Measurements from ENCODE around the gene CDKAL1. TPM values are rescaled to one million over a fixed set of nuclear protein-coding genes. Genes with fewer than 3 reads are reported as not detected.
A peak's percentile ranks its signal among the peaks of the same experiment; 100 is the strongest.

CDKAL1 gene
- total RNA-seq, 1 experiment from 2014 or later = 20.6 TPM

DNA sequence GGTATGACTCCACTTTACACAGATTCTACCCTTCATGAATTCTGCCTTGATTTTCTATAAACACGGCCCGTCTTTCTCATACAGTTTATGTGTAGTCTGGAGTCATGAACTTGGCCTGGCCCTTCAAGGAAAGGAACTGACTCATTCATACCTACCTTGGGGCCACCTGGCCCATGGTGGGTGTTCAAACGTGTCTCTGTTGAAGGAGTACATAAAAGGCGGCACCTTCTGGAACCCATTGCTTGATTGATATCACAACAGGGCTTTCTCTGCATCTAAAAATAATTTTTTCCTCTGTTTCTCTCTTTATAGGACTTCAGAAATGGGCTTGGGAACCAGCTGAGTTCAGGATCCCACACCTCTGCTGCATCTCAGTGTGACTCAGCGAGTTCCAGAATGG lies 696.3 kb downstream of the CDKAL1 start:
- no peaks in the 10 kb centered on the region for H3K27me3 Mint-ChIP-seq (ENCODE audit: low read depth)
- peak overlapping the region; percentile 30; the same call in 1 of the 2 replicates for H3K27ac Mint-ChIP-seq
- TF ChIP-seq ZNF232 (CRISPR knock-in tag; IDR thresholded peaks at IDR 0.05) = no peak
- ChIA-PET CTCF (no interaction called here), POLR2A (no interaction called here)
- no peak for DNase-seq (ENCODE audit: low spot score)
- no peak overlapping the region for H3K4me3 Mint-ChIP-seq
- ATAC-seq = no peak
- H3K4me1 Mint-ChIP-seq = peaks cover 23% of the 10 kb centered on the region
- peaks cover 27% of the 10 kb centered on the region for H3K36me3 Mint-ChIP-seq
- peaks cover 23% of the 10 kb centered on the region for H3K9me3 Mint-ChIP-seq

DNA sequence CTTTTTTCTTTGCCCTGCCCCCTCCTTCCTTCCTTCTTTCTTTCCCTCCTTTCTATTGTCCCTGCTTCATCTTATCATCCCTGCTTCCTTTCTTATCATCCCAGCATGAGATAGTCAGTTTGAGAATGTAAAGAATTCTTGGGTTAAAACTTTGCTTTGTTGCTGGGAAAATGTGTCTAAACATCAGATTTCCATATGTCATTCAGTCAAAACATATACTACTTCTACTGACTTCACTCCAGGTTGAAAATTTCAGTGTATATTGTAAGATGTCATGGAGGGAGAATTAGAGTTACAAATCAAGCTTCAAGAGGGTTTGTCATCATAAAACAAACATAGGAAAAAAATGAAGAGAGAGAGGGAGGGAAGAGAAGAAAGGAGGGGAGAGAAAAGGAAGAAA lies 700.9 kb downstream of the CDKAL1 start:
- Mint-ChIP-seq H3K9me3 (peaks cover 42% of the 10 kb centered on the region), H3K27me3 (ENCODE audit: low read depth) (no peaks in the 10 kb centered on the region), H3K4me3 (no peak overlapping the region), H3K36me3 (peaks cover 44% of the 10 kb centered on the region), H3K4me1 (peaks cover 24% of the 10 kb centered on the region), H3K27ac (no peak overlapping the region; the same call in 1 of the 2 replicates)
- DNase-seq (ENCODE audit: low spot score) (no peak), ATAC-seq (no peak)
- no peak for TF ChIP-seq ZBTB21 (CRISPR knock-in tag; IDR thresholded peaks at IDR 0.05; ENCODE audit: borderline replicate concordance)
- TF ChIP-seq, protein P1, sequence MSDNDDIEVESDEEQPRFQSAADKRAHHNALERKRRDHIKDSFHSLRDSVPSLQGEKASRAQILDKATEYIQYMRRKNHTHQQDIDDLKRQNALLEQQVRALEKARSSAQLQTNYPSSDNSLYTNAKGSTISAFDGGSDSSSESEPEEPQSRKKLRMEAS (CRISPR knock-in tag; IDR thresholded peaks at IDR 0.05) = no peak
- no peak for TF ChIP-seq NFATC4 (CRISPR knock-in tag; IDR thresholded peaks at IDR 0.05)
- TF ChIP-seq TP53 (CRISPR knock-in tag; IDR thresholded peaks at IDR 0.05) = no peak
- TF ChIP-seq, protein P2, sequence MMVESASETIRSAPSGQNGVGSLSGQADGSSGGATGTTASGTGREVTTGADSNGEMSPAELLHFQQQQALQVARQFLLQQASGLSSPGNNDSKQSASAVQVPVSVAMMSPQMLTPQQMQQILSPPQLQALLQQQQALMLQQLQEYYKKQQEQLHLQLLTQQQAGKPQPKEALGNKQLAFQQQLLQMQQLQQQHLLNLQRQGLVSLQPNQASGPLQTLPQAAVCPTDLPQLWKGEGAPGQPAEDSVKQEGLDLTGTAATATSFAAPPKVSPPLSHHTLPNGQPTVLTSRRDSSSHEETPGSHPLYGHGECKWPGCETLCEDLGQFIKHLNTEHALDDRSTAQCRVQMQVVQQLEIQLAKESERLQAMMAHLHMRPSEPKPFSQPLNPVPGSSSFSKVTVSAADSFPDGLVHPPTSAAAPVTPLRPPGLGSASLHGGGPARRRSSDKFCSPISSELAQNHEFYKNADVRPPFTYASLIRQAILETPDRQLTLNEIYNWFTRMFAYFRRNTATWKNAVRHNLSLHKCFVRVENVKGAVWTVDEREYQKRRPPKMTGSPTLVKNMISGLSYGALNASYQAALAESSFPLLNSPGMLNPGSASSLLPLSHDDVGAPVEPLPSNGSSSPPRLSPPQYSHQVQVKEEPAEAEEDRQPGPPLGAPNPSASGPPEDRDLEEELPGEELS (CRISPR knock-in tag; IDR thresholded peaks at IDR 0.05) = no peak
- TF ChIP-seq MXD4 (CRISPR knock-in tag; IDR thresholded peaks at IDR 0.05; ENCODE audit: borderline replicate concordance) = no peak
- TF ChIP-seq, protein P3, sequence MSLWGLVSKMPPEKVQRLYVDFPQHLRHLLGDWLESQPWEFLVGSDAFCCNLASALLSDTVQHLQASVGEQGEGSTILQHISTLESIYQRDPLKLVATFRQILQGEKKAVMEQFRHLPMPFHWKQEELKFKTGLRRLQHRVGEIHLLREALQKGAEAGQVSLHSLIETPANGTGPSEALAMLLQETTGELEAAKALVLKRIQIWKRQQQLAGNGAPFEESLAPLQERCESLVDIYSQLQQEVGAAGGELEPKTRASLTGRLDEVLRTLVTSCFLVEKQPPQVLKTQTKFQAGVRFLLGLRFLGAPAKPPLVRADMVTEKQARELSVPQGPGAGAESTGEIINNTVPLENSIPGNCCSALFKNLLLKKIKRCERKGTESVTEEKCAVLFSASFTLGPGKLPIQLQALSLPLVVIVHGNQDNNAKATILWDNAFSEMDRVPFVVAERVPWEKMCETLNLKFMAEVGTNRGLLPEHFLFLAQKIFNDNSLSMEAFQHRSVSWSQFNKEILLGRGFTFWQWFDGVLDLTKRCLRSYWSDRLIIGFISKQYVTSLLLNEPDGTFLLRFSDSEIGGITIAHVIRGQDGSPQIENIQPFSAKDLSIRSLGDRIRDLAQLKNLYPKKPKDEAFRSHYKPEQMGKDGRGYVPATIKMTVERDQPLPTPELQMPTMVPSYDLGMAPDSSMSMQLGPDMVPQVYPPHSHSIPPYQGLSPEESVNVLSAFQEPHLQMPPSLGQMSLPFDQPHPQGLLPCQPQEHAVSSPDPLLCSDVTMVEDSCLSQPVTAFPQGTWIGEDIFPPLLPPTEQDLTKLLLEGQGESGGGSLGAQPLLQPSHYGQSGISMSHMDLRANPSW (CRISPR knock-in tag; conservative IDR thresholded peaks at IDR 0.05; ENCODE audit: low read depth) = no peak
- TF ChIP-seq SMAD3 (CRISPR knock-in tag; IDR thresholded peaks at IDR 0.05; ENCODE audit: borderline replicate concordance) = no peak
- TF ChIP-seq, protein P4, sequence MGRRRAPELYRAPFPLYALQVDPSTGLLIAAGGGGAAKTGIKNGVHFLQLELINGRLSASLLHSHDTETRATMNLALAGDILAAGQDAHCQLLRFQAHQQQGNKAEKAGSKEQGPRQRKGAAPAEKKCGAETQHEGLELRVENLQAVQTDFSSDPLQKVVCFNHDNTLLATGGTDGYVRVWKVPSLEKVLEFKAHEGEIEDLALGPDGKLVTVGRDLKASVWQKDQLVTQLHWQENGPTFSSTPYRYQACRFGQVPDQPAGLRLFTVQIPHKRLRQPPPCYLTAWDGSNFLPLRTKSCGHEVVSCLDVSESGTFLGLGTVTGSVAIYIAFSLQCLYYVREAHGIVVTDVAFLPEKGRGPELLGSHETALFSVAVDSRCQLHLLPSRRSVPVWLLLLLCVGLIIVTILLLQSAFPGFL (CRISPR knock-in tag; IDR thresholded peaks at IDR 0.05; ENCODE audit: borderline replicate concordance) = no peak
- no peak for TF ChIP-seq NR3C1 (CRISPR knock-in tag; conservative IDR thresholded peaks at IDR 0.05; ENCODE audit: low read depth)
- TF ChIP-seq, protein P5, sequence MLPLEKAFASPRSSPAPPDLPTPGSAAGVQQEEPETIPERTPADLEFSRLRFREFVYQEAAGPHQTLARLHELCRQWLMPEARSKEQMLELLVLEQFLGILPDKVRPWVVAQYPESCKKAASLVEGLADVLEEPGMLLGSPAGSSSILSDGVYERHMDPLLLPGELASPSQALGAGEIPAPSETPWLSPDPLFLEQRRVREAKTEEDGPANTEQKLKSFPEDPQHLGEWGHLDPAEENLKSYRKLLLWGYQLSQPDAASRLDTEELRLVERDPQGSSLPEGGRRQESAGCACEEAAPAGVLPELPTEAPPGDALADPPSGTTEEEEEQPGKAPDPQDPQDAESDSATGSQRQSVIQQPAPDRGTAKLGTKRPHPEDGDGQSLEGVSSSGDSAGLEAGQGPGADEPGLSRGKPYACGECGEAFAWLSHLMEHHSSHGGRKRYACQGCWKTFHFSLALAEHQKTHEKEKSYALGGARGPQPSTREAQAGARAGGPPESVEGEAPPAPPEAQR (CRISPR knock-in tag; IDR thresholded peaks at IDR 0.05) = no peak
- TF ChIP-seq, protein P6, sequence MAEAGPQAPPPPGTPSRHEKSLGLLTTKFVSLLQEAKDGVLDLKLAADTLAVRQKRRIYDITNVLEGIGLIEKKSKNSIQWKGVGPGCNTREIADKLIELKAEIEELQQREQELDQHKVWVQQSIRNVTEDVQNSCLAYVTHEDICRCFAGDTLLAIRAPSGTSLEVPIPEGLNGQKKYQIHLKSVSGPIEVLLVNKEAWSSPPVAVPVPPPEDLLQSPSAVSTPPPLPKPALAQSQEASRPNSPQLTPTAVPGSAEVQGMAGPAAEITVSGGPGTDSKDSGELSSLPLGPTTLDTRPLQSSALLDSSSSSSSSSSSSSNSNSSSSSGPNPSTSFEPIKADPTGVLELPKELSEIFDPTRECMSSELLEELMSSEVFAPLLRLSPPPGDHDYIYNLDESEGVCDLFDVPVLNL (CRISPR knock-in tag; IDR thresholded peaks at IDR 0.05; ENCODE audit: borderline replicate concordance, low read depth) = no peak
- TF ChIP-seq FOXK1 (CRISPR knock-in tag; IDR thresholded peaks at IDR 0.05) = no peak
- TF ChIP-seq CREB1 (CRISPR knock-in tag; IDR thresholded peaks at IDR 0.05) = no peak
- no peak for TF ChIP-seq ZNF396 (CRISPR knock-in tag; IDR thresholded peaks at IDR 0.05; ENCODE audit: borderline replicate concordance)
- CTCF ChIA-PET = no interaction called here
- POLR2A ChIA-PET = no interaction called here
